Measurements from ENCODE around the gene TRIM43. TPM values are rescaled to one million over a fixed set of nuclear protein-coding genes. Genes with fewer than 3 reads are reported as not detected.

TRIM43 gene
- total RNA-seq, 1 experiment from 2014 or later = not detected

Other genes with a start within 250 kb of the TRIM43 start
- 23.9 and 24.1 TPM in 2 replicates for gene FAHD2A, start 189.3 kb upstream of the TRIM43 start, total RNA-seq (2022)
- not detected in 2 replicates for gene TRIM43B, start 107.2 kb upstream of the TRIM43 start, total RNA-seq (2022)